ENCODE measurements around the gene AMMECR1L. TPM values are rescaled to one million over a fixed set of nuclear protein-coding genes. Genes with fewer than 3 reads are reported as not detected.
"Not testable (repeated sequence)": the region's sequence is repeated elsewhere in the genome, so short reads cannot be mapped to it uniquely, and the experiment has no call there.

The AMMECR1L gene
- total RNA-seq, 1 donor from 2014 or later, result 9.7 TPM

GRCh38 chr2:127853671-127854070 is 32.1 kb downstream of the AMMECR1L start:
- DNase-seq (no peak), ATAC-seq (ENCODE audit: poor library complexity) (no peak)
- intact Hi-C loops (cut with DNase I), result no loop called here

- ATAC-seq (ENCODE audit: poor library complexity), result no peak
- intact Hi-C loops (cut with DNase I), result no loop called here
- DNase-seq, result no peak
Measured at GRCh38 chr2:127852388-127852787, 33.4 kb downstream of the AMMECR1L start.

GRCh38 chr2:127847931-127848330 is 37.8 kb downstream of the AMMECR1L start:
- ATAC-seq (ENCODE audit: poor library complexity), result no peak
- DNase-seq, result no peak
- intact Hi-C loops (cut with DNase I), result no loop called here

GRCh38 chr2:127844973-127845372 is 40.8 kb downstream of the AMMECR1L start:
- intact Hi-C loops (cut with DNase I), result no loop called here
- ATAC-seq (ENCODE audit: poor library complexity), result peak; percentile 92

GRCh38 chr2:127843677-127844076 is 42.1 kb downstream of the AMMECR1L start:
- ATAC-seq (ENCODE audit: poor library complexity) (no peak), DNase-seq (no peak)
- intact Hi-C loops (cut with DNase I), result no loop called here

More at GRCh38 chr2:127844973-127845372, 40.8 kb downstream of the AMMECR1L start:
- no peak for DNase-seq

- DNase-seq (no peak), ATAC-seq (ENCODE audit: poor library complexity) (no peak)
- intact Hi-C loops (cut with DNase I), result no loop called here
Measured at GRCh38 chr2:127841466-127842178, 44.1 kb downstream of the AMMECR1L start.

GRCh38 chr2:127840893-127841292 is 44.9 kb downstream of the AMMECR1L start:
- ATAC-seq (ENCODE audit: poor library complexity) (no peak), DNase-seq (no peak)
- intact Hi-C loops (cut with DNase I), result no loop called here

GRCh38 chr2:127834951-127835350 is 50.8 kb downstream of the AMMECR1L start:
- DNase-seq, result no peak
- no peak for ATAC-seq (ENCODE audit: poor library complexity)
- intact Hi-C loops (cut with DNase I), result no loop called here

- intact Hi-C loops (cut with DNase I), result no loop called here
- no peak for ATAC-seq (ENCODE audit: poor library complexity)
- DNase-seq, result no peak
Measured at GRCh38 chr2:127829845-127830246, 55.9 kb downstream of the AMMECR1L start.

GRCh38 chr2:127826708-127827107 is 59.0 kb downstream of the AMMECR1L start:
- intact Hi-C loops (cut with DNase I); ATAC-seq (ENCODE audit: poor library complexity); DNase-seq: not testable (repeated sequence)

- intact Hi-C loops (cut with DNase I), result no loop called here
- no peak for DNase-seq
Measured at GRCh38 chr2:127826047-127826446, 59.7 kb downstream of the AMMECR1L start.

GRCh38 chr2:127820080-127820668 is 65.6 kb downstream of the AMMECR1L start:
- ATAC-seq (ENCODE audit: poor library complexity) (no peak), DNase-seq (no peak)
- intact Hi-C loops (cut with DNase I), result no loop called here

More at GRCh38 chr2:127826047-127826446, 59.7 kb downstream of the AMMECR1L start:
- no peak for ATAC-seq (ENCODE audit: poor library complexity)

GRCh38 chr2:127818794-127819425 is 66.8 kb downstream of the AMMECR1L start:
- intact Hi-C loops (cut with DNase I), result no loop called here
- ATAC-seq (ENCODE audit: poor library complexity), result no peak
- no peak for DNase-seq

GRCh38 chr2:127818241-127818640 is 67.5 kb downstream of the AMMECR1L start:
- ATAC-seq (ENCODE audit: poor library complexity) (no peak), DNase-seq (no peak)
- intact Hi-C loops (cut with DNase I), result no loop called here

GRCh38 chr2:127814677-127815076 is 71.1 kb downstream of the AMMECR1L start:
- ATAC-seq (ENCODE audit: poor library complexity) (no peak), DNase-seq (no peak)
- intact Hi-C loops (cut with DNase I), result no loop called here

GRCh38 chr2:127812441-127812840 is 73.3 kb downstream of the AMMECR1L start:
- intact Hi-C loops (cut with DNase I); DNase-seq; ATAC-seq (ENCODE audit: poor library complexity): not testable (repeated sequence)

All from Right ventricle myocardium superior (tissue), 1 donor.